SK-N-SH (cell line): ENCODE measurements around the gene POC5. TPM values are rescaled to one million over a fixed set of nuclear protein-coding genes. Genes with fewer than 3 reads are reported as not detected.

ENCODE experiments used
- CTCF ChIA-PET: fragments of 300-600, 350-600 bp; formaldehyde crosslinking; extraction: SDS; loops from one replicate; lab custom pipeline; 2021; lab: Yijun Ruan, JAX
- POLR2A ChIA-PET: fragments of 350-600 bp; sonication (Branson Sonifier 250); formaldehyde crosslinking; extraction: SDS; loops from one replicate; lab custom pipeline; 2020; ENCODE audit warnings: antibody characterized with exemption, inconsistent platforms; lab: Yijun Ruan, JAX
- DNase-seq: peaks from one replicate; pipeline ENCODE4 v3.0.0; 2012
- H2AFZ ChIP-seq: fragments of 200-600 bp; sonication (generic); 2 replicates; pipeline ENCODE4 v1.8.1; 2016; ENCODE audit warnings: antibody characterized with exemption, mild to moderate bottlenecking, low read depth
- H3F3A ChIP-seq: fragments of 200-600 bp; sonication (generic); replicated peaks from 2 replicates; pipeline ENCODE3; 2016; ENCODE audit warnings: antibody characterized with exemption, mild to moderate bottlenecking; ENCODE audit not compliant: insufficient read depth
- H3K27ac ChIP-seq, 2 experiments: fragments of 200-500 bp in 1 of 2; fragments of 200-600 bp in 1 of 2; sonication (Bioruptor generic) in 1 of 2; sonication (generic), shearing (Covaris generic) in 1 of 2; 2 replicates each; pipeline versions ENCODE4 v1.5.1 to v1.6.1; 2014 to 2016; ENCODE audit warnings: low read depth in 2 of 2, inconsistent platforms in 1 of 2, low read length in 1 of 2, mild to moderate bottlenecking in 1 of 2, mixed read lengths in 1 of 2
- H3K27me3 ChIP-seq: fragments of 200-600 bp; sonication (generic), shearing (Covaris generic); 2 replicates; pipeline ENCODE4 v1.6.1; 2016; ENCODE audit warnings: mixed run types; ENCODE audit not compliant: insufficient read depth
- H3K36me3 ChIP-seq, 2 experiments: fragments of 200-500 bp in 1 of 2; fragments of 200-600 bp in 1 of 2; sonication (Bioruptor generic) in 1 of 2; sonication (generic) in 1 of 2; replicated peaks in 1 of 2; 2 replicates each; pipeline versions ENCODE3 to v1.5.1; 2014 to 2016; ENCODE audit warnings: low read length in 1 of 2, mild to moderate bottlenecking in 1 of 2; ENCODE audit not compliant: insufficient read depth in 2 of 2, control insufficient read depth in 1 of 2
- H3K4me1 ChIP-seq, 2 experiments: fragments of 200-500 bp in 1 of 2; fragments of 200-600 bp in 1 of 2; sonication (Bioruptor generic) in 1 of 2; sonication (generic), shearing (Covaris generic) in 1 of 2; 2 replicates each; pipeline versions ENCODE4 v1.5.1 to v1.6.1; 2014 to 2016; ENCODE audit warnings: low read depth in 1 of 2, low read length in 1 of 2, mixed run types in 1 of 2; ENCODE audit not compliant: insufficient read depth in 2 of 2, control insufficient read depth in 1 of 2
- H3K4me2 ChIP-seq: fragments of 200-600 bp; sonication (generic), shearing (Covaris generic); 2 replicates; pipeline ENCODE4 v1.6.1; 2017; ENCODE audit warnings: mixed run types
- H3K4me3 ChIP-seq, 2 experiments: fragments of 200-500 bp in 1 of 2; fragments of 200-600 bp in 1 of 2; sonication (Bioruptor generic) in 1 of 2; sonication (generic), shearing (Covaris generic) in 1 of 2; 2 replicates each; pipeline versions ENCODE4 v1.5.1 to v1.8.1; 2014 to 2016; ENCODE audit warnings: low read depth in 2 of 2, inconsistent platforms in 1 of 2, low read length in 1 of 2, mild to moderate bottlenecking in 1 of 2, mixed read lengths in 1 of 2, moderate library complexity in 1 of 2
- H3K79me2 ChIP-seq: fragments of 200-600 bp; sonication (generic); 2 replicates; pipeline ENCODE4 v1.8.1; 2017; ENCODE audit warnings: mild to moderate bottlenecking; ENCODE audit not compliant: insufficient read depth
- H3K9ac ChIP-seq: fragments of 200-600 bp; sonication (generic); 2 replicates; pipeline ENCODE4 v1.6.1; 2017; ENCODE audit warnings: mixed run types
- H3K9me2 ChIP-seq: fragments of 200-600 bp; sonication (generic); 2 replicates; pipeline ENCODE4 v1.6.1; 2017; ENCODE audit warnings: mixed run types
- H3K9me3 ChIP-seq: fragments of 200-600 bp; sonication (generic); 2 replicates; pipeline ENCODE4 v1.6.1; 2017; ENCODE audit warnings: mixed run types, mild to moderate bottlenecking, moderate library complexity
- H4K20me1 ChIP-seq: fragments of 200-600 bp; sonication (generic); 2 replicates; pipeline ENCODE4 v1.6.1; 2017; ENCODE audit warnings: mild to moderate bottlenecking, mixed run types; ENCODE audit not compliant: insufficient read depth
- CTCF ChIP-seq: fragments of 200-600 bp; sonication (generic); IDR thresholded peaks from 2 replicates; pipeline ENCODE4 v1.6.1; 2017; ENCODE audit warnings: antibody characterized with exemption, mild to moderate bottlenecking, moderate library complexity
- FOSL2 ChIP-seq: IDR thresholded peaks from 2 replicates; pipeline ENCODE4 v1.4.0; 2012; ENCODE audit warnings: low read depth, mild to moderate bottlenecking, moderate library complexity, borderline replicate concordance
- FOXM1 ChIP-seq: IDR thresholded peaks from 2 replicates; pipeline ENCODE4 v1.4.0; 2012; ENCODE audit warnings: low read depth, mild to moderate bottlenecking
- MAX ChIP-seq: IDR thresholded peaks from 2 replicates; pipeline ENCODE4 v1.4.0; 2012; ENCODE audit warnings: low read depth
- MEF2A ChIP-seq: IDR thresholded peaks from 2 replicates; pipeline ENCODE4 v1.4.0; 2012; ENCODE audit warnings: low read depth, borderline replicate concordance
- MXI1 ChIP-seq: IDR thresholded peaks from 2 replicates; pipeline ENCODE4 v1.6.1; 2012; ENCODE audit warnings: mild to moderate bottlenecking, low read depth, low read length, improper control_type of control experiment
- NFIC ChIP-seq: IDR thresholded peaks from 2 replicates; pipeline ENCODE4 v1.4.0; 2012; ENCODE audit warnings: borderline replicate concordance
- PBX3 ChIP-seq: IDR thresholded peaks from 2 replicates; pipeline ENCODE4; 2012
- POLR2AphosphoS5 ChIP-seq: IDR thresholded peaks from 2 replicates; pipeline ENCODE4 v1.6.1; 2012; ENCODE audit warnings: low read depth, low read length
- RCOR1 ChIP-seq: fragments of 150-350 bp; IDR thresholded peaks from 2 replicates; pipeline ENCODE4 v1.6.1; 2017; ENCODE audit warnings: antibody characterized with exemption, low read length
- RFX5 ChIP-seq: IDR thresholded peaks from 2 replicates; pipeline ENCODE4 v1.6.1; 2012; ENCODE audit warnings: mild to moderate bottlenecking, improper control_type of control experiment, low read length
- SIN3A ChIP-seq: IDR thresholded peaks from 2 replicates; pipeline ENCODE4 v1.6.1; 2012; ENCODE audit warnings: low read depth, mild to moderate bottlenecking, low read length, moderate library complexity, borderline replicate concordance
- SMC3 ChIP-seq: IDR thresholded peaks from 2 replicates; pipeline ENCODE4 v1.6.1; 2012; ENCODE audit warnings: low read depth, low read length, improper control_type of control experiment
- TAF1 ChIP-seq: IDR thresholded peaks from 2 replicates; pipeline ENCODE4 v1.6.1; 2012; ENCODE audit warnings: low read depth, mild to moderate bottlenecking, low read length, moderate library complexity, borderline replicate concordance
- TCF12 ChIP-seq: IDR thresholded peaks from 2 replicates; pipeline ENCODE4 v1.4.0; 2012
- TEAD4 ChIP-seq: IDR thresholded peaks from 2 replicates; pipeline ENCODE4 v1.4.0; 2012; ENCODE audit warnings: mild to moderate bottlenecking, borderline replicate concordance; ENCODE audit not compliant: insufficient read depth
- USF2 ChIP-seq: fragments of 150-350 bp; IDR thresholded peaks from 2 replicates; pipeline ENCODE4 v1.6.1; 2017; ENCODE audit warnings: antibody characterized with exemption, low read length, low read depth, borderline replicate concordance
- YY1 ChIP-seq: IDR thresholded peaks from 2 replicates; pipeline ENCODE4 v1.4.0; 2012; ENCODE audit warnings: low read depth, mild to moderate bottlenecking
- ZBTB33 ChIP-seq: IDR thresholded peaks from 2 replicates; pipeline ENCODE4 v1.4.0; 2012; ENCODE audit warnings: low read depth, borderline replicate concordance
- WGBS: methylation state at CpG from one replicate; pipeline ENCODE4 v1.1.6; 2017; ENCODE audit warnings: low lambda C conversion rate; 5-methylcytosine and 5-hydroxymethylcytosine counted together
- polyA plus RNA-seq, 3 experiments: library from polyadenylated mRNA; depleted of rRNA; stranded (reverse); fragments of >200 nt; gene quantifications; 2 replicates each; pipeline ENCODE4 v1.2.3, GENCODE V29; 2012

The POC5 gene
- polyA plus RNA-seq, 1 of the 3 experiments (the other 2 are of a cell fraction) = 15.9 TPM

- no peak overlapping the region for H3K4me3 ChIP-seq
- no peaks in the 10 kb centered on the region for H3K27me3 ChIP-seq
- H3F3A ChIP-seq = no peaks in the 10 kb centered on the region
- no peak overlapping the region for H3K9ac ChIP-seq
- no peaks in the 10 kb centered on the region for H3K9me3 ChIP-seq
- no peaks in the 10 kb centered on the region; the same call in 1 of the 2 replicates for H3K9me2 ChIP-seq
- no peaks in the 10 kb centered on the region for H3K36me3 ChIP-seq
- peaks cover 0 to 3% of the 10 kb centered on the region in 2 experiments; a peak in 1 of 4 replicates for H3K4me1 ChIP-seq
- POLR2A ChIA-PET = no interaction called here
- no peak for DNase-seq
- H3K79me2 ChIP-seq = no peaks in the 10 kb centered on the region
- WGBS = 46% methylated on average over 3 of the region's 4 CpGs
- H2AFZ ChIP-seq = no peak overlapping the region
- no peak overlapping the region for H3K27ac ChIP-seq
- no peak for TF ChIP-seq RFX5
- no peak for TF ChIP-seq RCOR1
- CTCF ChIA-PET = interaction anchor here (1.1 to 1.5 kb wide), 2 partner anchors 18 to 422 kb away, joined by 5 to 6 read pairs; no protein-coding TSS in a partner anchor
- H4K20me1 ChIP-seq = no peaks in the 10 kb centered on the region
- H3K4me2 ChIP-seq = no peak overlapping the region
These were observed 35.9 kb upstream of the POC5 start for GRCh38 chr5:75753182-75753581.

GRCh38 chr5:75744355-75744754 lies 27.1 kb upstream of the POC5 start:
- no peaks in the 10 kb centered on the region for H3K79me2 ChIP-seq
- no peaks in the 10 kb centered on the region for H3K4me1 ChIP-seq
- no peak for DNase-seq
- no peak overlapping the region for H3K4me2 ChIP-seq
- H3K9ac ChIP-seq = no peak overlapping the region
- ChIA-PET POLR2A (no interaction called here), CTCF (interaction anchor here (3.3 kb wide), 1 partner anchor 9 kb away, joined by 17 read pairs; no protein-coding TSS in a partner anchor)
- no peaks in the 10 kb centered on the region for H3K27me3 ChIP-seq
- no peaks in the 10 kb centered on the region for H4K20me1 ChIP-seq
- H3K9me3 ChIP-seq = no peaks in the 10 kb centered on the region
- TF ChIP-seq SMC3 (no peak), CTCF (no peak), MEF2A (no peak), TAF1 (no peak), SIN3A (no peak), TEAD4 (no peak), FOSL2 (no peak), TCF12 (no peak), PBX3 (no peak), MXI1 (no peak), POLR2AphosphoS5 (no peak), FOXM1 (no peak), USF2 (no peak), YY1 (no peak), RCOR1 (no peak), NFIC (no peak), MAX (no peak), ZBTB33 (no peak), RFX5 (no peak)
- no peak overlapping the region for H3K27ac ChIP-seq
- no peak overlapping the region for H3K4me3 ChIP-seq
- H3K9me2 ChIP-seq = no peaks in the 10 kb centered on the region
- H2AFZ ChIP-seq = no peak overlapping the region
- H3K36me3 ChIP-seq = no peaks in the 10 kb centered on the region
- H3F3A ChIP-seq = no peaks in the 10 kb centered on the region
- WGBS = 48% methylated on average over 3 of the region's 3 CpGs
